GM21786 (cell line): ENCODE data around the gene SRGAP2B.
"Not testable (repeated sequence)": the region's sequence is repeated elsewhere in the genome, so short reads cannot be mapped to it uniquely, and the experiment has no call there.

Experiments
- ATAC-seq: cut with Tn5 transposase; IDR thresholded peaks from one replicate; pipeline ENCODE4 v1.9.1; 2021; ENCODE audit not compliant: unreplicated experiment

Gene SRGAP2B

DNA sequence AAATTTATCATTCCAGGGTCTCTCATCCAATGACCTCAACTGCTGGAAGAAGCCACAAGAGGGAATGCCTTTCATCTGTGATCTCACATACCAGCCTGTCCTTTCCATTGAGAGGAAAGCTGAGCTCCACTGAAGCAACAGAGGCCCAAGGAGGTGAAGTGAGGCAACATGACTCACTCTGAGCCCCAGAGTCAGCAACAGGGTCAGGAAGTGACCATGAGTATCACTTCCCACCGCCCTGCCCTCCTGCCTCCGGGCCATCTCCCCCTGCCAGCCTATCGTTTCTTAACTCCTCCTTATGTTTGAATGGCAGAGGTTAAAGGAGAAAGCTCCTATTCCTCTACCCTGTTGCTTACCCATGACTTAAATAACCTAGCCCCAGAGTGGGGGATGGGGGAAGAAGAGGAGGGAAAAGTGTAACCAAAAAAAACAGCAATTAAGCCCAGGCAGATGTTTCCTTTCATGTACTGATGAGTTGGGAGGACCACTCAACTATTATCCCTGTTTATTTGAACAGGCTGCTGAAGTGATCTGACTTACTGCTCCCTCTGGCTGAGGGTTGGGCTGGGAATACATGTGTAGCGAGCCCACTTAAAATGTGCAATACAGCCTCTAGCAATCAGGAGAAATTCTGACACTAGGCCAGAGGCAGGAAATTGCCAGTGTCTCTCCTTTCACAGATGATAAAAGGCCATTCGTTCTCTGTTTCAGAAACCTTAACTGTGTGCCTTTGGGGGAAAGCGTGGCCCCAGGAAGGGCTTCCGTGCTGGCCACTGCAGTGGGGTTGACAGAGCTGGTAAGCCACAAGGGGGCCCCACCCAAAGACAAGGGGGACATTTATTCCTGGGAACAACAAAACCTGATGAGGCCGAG is 177.7 kb downstream of the SRGAP2B start:
- ATAC-seq: not testable (repeated sequence)

DNA sequence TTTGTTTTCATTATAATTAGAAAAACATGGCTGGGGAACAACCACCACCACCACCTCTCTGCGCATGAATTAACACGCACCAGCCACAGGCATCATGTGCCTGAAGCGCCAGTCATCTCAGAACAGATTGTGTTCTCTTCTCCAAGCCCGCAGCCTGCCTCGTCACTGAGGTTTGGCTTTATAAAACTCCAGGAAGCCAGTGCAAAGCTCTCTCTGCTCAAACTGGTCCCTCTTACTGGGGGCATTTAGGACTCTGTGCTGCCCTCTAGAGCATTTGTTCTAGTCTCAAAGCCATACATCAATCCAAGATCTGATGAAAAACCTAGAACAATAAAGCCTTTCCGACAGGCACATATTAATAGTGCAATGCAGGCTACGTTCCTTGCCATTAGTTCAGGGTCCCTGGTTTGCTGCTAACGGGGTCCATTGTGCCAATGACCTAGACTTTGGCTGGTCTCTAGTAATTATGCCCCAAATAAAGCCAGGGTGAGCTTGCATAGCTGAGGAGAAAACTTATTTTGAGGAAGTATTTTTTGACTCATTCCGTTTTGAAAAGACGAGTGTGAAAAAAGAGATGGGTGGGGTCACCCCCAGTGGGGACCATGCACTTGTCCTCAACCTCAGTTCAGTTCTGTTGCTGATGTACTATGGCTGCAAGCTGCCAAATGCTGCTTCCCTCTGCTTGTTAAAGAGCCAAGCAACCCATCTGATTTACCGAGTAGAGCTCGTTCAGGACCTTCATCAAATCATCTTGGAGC is 181.0 kb downstream of the SRGAP2B start:
- ATAC-seq: not testable (repeated sequence)

DNA sequence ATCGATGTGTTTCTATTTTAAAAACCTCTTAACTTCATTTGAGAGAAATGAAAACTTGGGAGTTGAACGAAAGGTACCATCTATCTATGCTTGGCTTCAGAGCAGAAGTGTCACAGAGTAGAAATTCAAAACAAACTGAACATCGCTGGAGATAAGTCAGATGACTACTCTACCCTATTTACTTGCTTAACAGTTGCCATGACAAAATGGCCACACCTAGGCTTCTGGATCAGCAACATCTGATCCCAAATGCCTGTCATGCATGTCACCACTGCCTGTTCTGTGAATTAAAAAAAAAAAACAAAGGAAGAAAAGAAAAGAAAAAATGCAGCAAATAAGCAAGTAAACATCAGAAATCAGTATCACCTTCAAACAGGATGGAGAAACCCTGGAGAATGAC is 181.7 kb downstream of the SRGAP2B start:
- ATAC-seq: not testable (repeated sequence)

DNA sequence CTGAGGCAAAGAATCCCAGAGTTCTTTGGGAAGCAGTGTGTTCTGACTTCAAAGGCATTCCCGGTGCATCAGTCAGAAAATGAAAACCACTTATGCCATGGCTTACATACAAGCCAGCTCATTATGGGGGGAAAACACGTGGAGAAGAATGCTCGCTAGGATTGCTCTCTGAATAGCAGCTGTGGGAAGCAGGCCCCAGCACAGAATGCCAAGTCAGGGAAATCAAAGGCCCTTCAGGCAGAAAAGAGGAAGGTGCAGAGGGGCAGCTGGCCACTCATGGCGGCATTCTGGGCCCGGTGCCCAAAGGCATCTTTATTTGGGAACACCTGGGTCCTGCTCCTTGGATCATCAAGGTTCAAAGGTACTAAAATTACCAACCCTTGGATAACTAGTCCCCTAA is 184.4 kb downstream of the SRGAP2B start:
- ATAC-seq: not testable (repeated sequence)

DNA sequence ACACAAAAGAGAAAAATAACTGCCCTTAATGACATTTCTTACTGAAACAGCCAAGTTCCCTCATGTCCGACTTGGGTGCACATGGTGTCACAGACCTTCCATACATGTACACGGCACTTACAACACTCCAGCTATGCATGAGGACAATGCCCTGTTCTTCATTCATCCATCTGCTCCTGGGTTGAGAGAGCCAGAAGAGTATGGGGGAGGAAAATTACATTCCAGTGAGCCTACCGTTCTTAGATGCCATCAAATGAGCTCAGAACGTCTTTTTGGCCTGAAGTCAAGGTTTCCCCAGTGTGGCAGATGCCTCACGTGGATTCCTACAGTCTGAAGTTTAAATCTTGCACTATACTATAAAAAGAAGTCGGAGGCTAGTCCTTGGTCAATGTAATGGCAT is 194.3 kb downstream of the SRGAP2B start:
- not testable (repeated sequence) for ATAC-seq

DNA sequence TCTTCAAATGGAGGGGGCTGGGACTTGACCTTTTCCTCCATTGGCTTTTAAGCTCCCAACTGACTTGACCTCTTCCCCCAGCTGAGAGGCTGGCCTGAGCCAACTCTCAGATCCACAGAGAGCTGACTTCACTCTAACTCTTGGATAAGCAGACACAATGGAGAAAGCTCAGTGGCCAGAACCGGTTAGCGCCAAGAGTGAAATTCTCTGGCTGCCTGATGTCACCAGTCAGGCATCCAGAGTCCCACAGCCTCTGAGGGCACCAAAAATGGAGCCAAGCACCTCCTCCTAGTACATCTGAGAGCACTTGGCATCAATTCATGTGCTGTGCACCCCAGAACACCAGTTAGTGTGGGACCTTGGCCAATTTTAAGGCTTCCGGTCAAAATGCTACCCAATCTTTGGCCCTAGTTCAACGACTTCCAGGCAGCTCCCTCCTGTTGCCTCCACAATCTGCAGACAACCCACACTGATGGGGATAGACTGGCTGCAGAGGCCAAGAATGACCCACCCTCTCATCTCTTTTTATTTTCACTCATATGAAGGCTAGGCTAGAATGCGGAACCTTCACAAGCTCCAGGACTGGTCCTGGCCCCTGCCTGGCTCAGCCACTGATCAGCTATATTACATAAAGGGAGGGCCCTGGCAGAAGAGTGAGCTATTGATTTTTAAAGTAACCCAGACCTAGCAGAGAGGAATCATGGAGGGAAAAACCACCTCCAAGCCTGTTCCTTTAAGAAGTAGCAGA is 200.5 kb downstream of the SRGAP2B start:
- not testable (repeated sequence) for ATAC-seq

DNA sequence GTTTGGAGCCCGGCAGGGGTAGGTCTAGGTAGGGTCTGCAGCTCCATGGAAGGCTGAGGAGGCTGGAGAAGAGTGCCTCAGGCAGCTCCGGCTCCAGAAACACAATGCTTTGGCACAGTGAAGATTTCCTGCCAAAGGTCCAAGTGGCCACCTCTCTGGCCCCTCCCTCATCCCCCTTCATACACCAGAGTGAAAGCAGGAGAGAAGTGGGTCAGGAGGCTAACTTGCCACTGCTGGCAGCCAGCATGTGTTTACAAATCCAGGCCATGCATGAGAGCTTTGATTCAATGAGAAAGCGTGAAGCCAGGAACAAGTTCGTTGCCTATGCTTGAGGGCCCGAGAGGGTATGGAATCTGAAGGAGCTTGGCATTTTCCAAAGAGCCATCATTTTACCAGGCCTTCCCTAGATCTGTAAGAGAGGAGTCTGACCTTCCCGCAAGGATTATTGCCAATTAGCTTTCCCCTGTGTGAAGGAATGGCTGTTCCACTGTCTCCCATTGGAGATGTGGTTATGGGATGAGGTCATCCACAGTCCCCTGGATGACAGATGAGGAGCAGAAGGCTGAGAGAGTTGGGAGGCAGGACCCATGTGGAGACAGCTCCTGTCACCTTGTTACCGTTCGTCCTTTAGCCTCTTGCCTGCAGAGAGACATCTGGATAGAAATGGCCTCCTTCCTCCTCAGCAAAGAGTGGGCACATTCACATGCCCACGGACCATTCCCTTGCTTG is 201.3 kb downstream of the SRGAP2B start:
- ATAC-seq: not testable (repeated sequence)

DNA sequence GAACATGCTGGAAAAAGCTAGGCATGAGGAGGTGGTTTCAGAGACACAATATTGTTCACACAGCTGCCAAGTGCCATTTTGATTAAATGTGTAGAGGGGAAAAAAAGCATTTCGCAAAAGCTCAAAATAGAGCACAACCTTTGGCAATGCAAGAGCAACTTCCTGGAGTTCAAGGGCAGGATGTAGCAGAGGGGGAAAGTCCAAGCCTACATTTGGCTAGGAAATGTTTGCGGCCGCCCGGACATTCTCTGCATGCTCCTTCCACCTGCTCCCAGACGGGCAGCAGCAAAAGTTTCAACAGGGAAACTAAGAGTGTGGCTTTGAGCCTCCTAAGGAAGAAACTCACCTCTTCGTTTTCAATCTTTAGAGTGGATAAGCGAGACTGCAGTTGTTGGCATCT is 202.1 kb downstream of the SRGAP2B start:
- not testable (repeated sequence) for ATAC-seq

DNA sequence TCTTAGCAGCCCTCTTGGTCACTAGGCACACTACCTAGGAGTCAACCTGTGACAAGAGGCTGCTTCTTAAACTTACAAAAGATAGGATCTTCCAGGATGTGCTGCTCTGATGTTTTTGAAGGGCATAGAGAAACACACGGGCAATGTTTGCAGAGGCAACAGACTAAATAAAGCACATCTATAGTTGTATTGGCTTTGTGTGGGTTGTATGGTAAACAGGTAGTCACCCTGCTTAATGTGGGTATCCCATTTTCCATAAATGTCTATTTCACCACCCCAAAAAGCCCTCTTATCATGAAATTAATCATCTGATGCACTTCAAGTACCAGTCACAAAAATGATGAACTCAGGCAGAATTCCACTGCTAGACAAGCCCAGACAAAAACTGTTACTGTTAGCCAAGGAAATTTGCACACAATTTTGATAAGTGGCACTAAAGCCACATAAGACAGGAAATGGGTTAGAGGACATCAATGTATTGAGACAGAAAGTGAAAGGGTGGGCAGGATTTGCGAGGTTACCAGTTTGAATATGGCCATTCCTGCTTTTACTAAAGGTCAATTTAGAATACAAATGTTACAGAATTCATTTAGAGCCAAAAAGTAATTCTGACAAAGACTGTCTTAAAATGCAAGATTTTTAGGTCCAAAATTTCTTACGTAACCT is 205.5 kb downstream of the SRGAP2B start:
- ATAC-seq: not testable (repeated sequence)

DNA sequence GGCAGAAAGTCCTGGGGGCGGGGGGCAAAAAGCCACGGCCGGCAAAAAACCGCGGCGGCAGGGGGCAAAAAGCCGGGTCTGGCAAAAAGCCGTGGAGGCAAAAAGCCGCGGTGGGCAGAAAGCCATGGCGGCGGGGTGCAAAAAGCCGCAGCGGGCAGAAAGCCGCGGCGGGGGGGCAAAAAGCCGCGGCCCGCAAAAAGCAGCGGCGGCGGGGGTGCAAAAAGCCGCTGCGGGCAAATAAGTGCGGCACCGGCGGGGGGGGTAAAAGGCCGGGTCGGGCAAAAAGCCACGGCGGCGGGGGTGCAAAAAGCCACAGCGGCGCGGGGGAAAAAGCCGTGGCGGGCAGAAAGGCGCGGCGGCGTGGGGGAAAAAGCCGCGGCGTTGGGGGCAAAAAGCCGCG is 212.1 kb downstream of the SRGAP2B start:
- not testable (repeated sequence) for ATAC-seq

DNA sequence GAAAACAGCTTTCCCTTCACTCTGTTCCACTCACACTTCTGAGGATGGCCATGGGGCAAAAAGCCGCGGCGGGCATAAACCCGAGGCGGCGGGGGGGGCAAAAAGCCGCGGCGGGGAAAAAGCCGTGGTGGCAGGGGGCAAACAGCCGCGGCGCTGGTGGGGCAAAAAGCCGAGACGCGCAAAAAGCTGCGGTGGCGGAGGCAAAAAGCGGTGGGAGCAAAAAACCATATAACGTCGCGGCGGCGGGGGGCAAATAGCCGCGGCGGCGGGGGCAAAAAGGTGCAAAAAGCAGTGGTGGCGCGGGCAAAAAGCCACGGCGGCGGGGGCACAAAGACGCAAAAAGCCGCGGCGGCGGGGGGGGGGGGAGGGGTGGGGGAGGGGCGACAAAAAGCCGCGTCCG is 212.8 kb downstream of the SRGAP2B start:
- not testable (repeated sequence) for ATAC-seq

DNA sequence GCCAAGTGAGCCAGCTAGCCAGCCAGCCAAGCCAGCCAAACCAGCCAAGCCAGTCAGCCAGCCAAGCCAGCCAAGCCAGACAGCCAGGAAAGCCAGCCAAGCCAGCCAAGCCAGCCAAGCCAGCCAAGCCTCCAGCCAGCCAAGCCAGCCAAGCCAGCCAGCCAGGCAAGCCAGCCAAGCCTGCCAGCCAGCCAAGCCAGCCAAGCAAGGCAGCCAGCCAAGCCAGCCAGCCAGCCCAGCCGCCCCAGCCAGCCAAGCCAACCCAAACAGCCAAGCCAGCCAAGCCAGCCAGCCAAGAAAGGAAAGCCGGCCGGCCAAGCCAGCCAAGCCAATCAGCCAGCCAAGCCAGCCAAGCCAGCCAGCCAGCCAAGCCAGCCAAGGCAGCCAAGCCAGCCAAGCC is 236.5 kb downstream of the SRGAP2B start:
- not testable (repeated sequence) for ATAC-seq
